Activated CD4-positive, CD25-positive, alpha-beta regulatory T cell treated with anti-CD3 and anti-CD28 coated beads, Interleukin-2, amount 50 U/mL, for 16 hours (primary cell): ENCODE measurements around the gene ECT2.
"Not testable (repeated sequence)": the region's sequence is repeated elsewhere in the genome, so short reads cannot be mapped to it uniquely, and the experiment has no call there.

Experiments used
- DNase-seq: peaks from one replicate; pipeline ENCODE4 v3.0.0-alpha.2; 2020; ENCODE audit warnings: low read depth, low spot score

The ECT2 gene

GRCh38 chr3:172856795-172857742 lies 106.5 kb downstream of the ECT2 start:
- no peak for DNase-seq

GRCh38 chr3:172859041-172859440 lies 108.5 kb downstream of the ECT2 start:
- DNase-seq, result no peak

DNA sequence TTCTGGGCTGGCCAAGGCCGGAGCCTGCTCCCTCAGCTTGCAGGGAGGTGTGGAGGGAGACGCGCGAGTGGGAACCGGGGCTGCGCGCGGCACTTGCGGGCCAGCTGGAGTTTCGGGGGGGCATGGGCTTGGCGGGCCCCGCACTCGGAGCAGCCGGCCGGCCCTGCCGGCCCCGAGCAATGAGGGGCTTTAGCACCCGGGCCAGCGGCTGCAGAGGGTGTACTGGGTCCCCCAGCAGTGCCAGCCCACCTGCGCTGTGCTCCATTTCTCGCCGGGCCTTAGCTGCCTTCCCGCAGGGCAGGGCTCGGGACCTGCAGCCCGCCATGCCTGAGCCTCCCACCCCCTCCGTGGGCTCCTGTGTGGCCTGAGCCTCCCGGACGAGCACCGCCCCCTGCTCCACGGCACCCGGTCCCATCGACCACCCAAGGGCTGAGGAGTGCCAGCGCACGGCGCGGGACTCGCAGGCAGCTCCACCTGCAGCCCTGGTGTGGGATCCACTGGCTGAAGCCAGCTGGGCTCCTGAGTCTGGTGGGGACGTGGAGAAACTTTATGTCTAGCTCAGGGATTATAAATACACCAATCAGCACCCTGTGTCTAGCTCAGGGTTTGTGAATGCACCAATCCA lies 116.3 kb downstream of the ECT2 start:
- DNase-seq, result not testable (repeated sequence)

GRCh38 chr3:172868582-172869200 lies 118.2 kb downstream of the ECT2 start:
- DNase-seq, result no peak

DNA sequence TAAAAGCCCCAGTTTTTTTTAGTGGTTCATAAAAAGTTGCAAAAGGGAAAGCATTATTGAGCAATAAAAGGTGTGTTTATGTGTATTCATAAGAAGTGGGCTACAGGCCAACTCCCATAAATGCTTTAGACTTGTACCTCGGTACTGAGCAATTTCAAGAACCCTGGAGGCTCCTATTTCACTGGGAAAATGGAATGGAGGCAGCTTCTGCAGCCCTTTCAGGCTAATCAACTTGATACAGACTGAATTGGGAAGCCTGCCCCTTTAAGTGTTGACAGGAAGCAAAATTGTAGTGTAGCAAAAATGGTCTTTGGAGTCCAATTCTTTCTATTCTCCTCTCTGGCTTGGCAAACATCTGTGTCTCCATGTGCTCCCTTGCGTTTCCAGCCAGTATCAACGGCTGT lies 118.8 kb downstream of the ECT2 start:
- DNase-seq, result no peak

GRCh38 chr3:172869784-172870518 lies 119.4 kb downstream of the ECT2 start:
- DNase-seq, result no peak
